Measurements from ENCODE around the gene MAST1. TPM values are rescaled to one million over a fixed set of nuclear protein-coding genes. Genes with fewer than 3 reads are reported as not detected.
"Not testable (repeated sequence)": the region's sequence is repeated elsewhere in the genome, so short reads cannot be mapped to it uniquely, and the experiment has no call there.

The MAST1 gene
- total RNA-seq, 1 experiment from 2014 or later = 28.9 TPM

DNA sequence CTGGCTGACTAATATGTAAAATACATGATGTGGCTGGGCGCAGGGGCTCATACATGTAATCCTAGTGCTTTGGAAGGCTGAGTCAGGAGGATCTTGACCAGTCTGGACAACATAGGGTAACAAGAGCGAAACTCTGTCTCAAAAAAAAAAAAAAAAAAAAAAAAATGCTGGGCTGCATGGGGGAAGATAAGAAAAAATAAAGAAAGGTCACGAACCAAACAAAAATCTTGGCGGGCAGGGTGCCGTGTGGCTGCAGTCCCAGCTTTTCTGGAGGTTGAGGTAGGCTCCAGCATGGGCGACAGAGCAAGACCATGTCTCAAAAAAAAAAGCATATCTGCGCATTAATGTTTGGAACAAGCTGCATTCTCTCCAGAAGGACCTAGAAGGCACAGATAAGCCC lies 23.2 kb upstream of the MAST1 start:
- Histone ChIP-seq H3K4me2 (ENCODE audit: low read length) (no peak overlapping the region), H4K20me1 (ENCODE audit: insufficient read depth) (no peaks in the 10 kb centered on the region), H3K27me3 (ENCODE audit: insufficient read depth, low read length) (no peaks in the 10 kb centered on the region), H3K36me3 (ENCODE audit: control insufficient read depth in 1 of 2, insufficient read depth in 2 of 2, low read length in 2 of 2) (peaks cover 2% of the 10 kb centered on the region in 2 experiments; a peak in 3 of 4 replicates), H3K79me2 (ENCODE audit: insufficient read depth, low read length) (no peaks in the 10 kb centered on the region), H3K9me3 (ENCODE audit: control insufficient read depth in 1 of 2, insufficient read depth in 1 of 2, low read depth in 1 of 2, low read length in 2 of 2) (no peaks in the 10 kb centered on the region), H2AFZ (ENCODE audit: low read depth, low read length, poor library complexity, severe bottlenecking) (no peak overlapping the region), H3K9ac (ENCODE audit: low read length) (no peak overlapping the region), H3K4me3 (replicated peaks in 1 of 2; ENCODE audit: low read depth in 1 of 2, low read length in 2 of 2) (no peak overlapping the region), H3K9me2 (ENCODE audit: insufficient read depth) (no peaks in the 10 kb centered on the region), H3K4me1 (ENCODE audit: control insufficient read depth in 1 of 2, insufficient read depth in 2 of 2, low read length in 2 of 2) (no peaks in the 10 kb centered on the region), H3K27ac (ENCODE audit: low read depth, low read length) (no peak overlapping the region)
- ChIA-PET RAD21 (ENCODE audit: low non-redundant PET in 1 of 2, low total read pairs in 2 of 2, uncharacterized antibody in 2 of 2, unreplicated experiment in 2 of 2) (no interaction called here), CTCF (no interaction called here), POLR2A (interaction anchor here (0.5 kb wide), 1 partner anchor 118 kb away, joined by 3 read pairs; no protein-coding TSS in a partner anchor)
- no TSS peak for BruUV-seq (replicated peaks)
- intact Hi-C loops (cut with micrococcal nuclease) = no loop called here
- DNase-seq (ENCODE audit: low read depth, low spot score) = no peak
- ATAC-seq = no peak
- TF ChIP-seq FOSL1 (IDR thresholded peaks at IDR 0.05; ENCODE audit: low read depth) = no peak
- no peak for TF ChIP-seq CTCF (IDR thresholded peaks at IDR 0.05 in 2 of 3, conservative IDR thresholded peaks at IDR 0.05 in 1 of 3; ENCODE audit: borderline replicate concordance in 1 of 3, insufficient read depth in 1 of 3, low read depth in 2 of 3, low read length in 2 of 3)
- TF ChIP-seq POLR2AphosphoS5 (IDR thresholded peaks at IDR 0.05; ENCODE audit: low read depth, low read length) = no peak
- no peak for TF ChIP-seq CEBPB (IDR thresholded peaks at IDR 0.05; ENCODE audit: low read depth)
- TF ChIP-seq SIN3A (IDR thresholded peaks at IDR 0.05; ENCODE audit: low read depth) = no peak
- no peak for TF ChIP-seq ZNF274 (IDR thresholded peaks at IDR 0.05; ENCODE audit: low read depth, low read length)
- TF ChIP-seq EZH2phosphoT487 (IDR thresholded peaks at IDR 0.05; ENCODE audit: borderline replicate concordance) = no peak
- TF ChIP-seq EZH2 (IDR thresholded peaks at IDR 0.05) = no peak
- TF ChIP-seq TCF7L2 (IDR thresholded peaks at IDR 0.05; ENCODE audit: borderline replicate concordance, extremely low read depth, insufficient read depth, insufficient read length) = no peak
- no peak for TF ChIP-seq JUND (IDR thresholded peaks at IDR 0.05)
- TF ChIP-seq EGR1 (IDR thresholded peaks at IDR 0.05; ENCODE audit: low read depth) = no peak
- TF ChIP-seq, protein P1, sequence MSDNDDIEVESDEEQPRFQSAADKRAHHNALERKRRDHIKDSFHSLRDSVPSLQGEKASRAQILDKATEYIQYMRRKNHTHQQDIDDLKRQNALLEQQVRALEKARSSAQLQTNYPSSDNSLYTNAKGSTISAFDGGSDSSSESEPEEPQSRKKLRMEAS (IDR thresholded peaks at IDR 0.05) = no peak

DNA sequence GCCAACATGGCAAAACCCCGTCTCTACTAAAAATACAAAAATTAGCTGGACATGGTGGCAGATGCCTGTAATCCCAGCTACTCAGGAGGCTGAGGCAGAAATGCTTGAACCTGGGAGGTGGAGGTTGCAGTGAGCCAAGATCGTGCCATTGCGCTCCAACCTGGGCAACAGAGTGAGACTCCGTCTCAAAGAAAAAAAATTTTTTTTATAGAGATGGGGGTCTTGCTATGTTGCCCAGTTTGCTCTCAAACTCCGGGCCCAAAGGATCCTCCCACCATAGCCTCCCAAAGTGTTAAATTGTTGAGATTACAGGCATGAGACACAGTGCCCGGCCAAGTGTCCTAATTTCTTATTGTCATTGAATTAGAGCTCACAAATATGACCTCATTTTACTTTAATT lies 21.1 kb upstream of the MAST1 start:
- H3K4me1 ChIP-seq (ENCODE audit: control insufficient read depth in 1 of 2, insufficient read depth in 2 of 2, low read length in 2 of 2); H4K20me1 ChIP-seq (ENCODE audit: insufficient read depth); POLR2A ChIA-PET; intact Hi-C loops (cut with micrococcal nuclease); H3K4me2 ChIP-seq (ENCODE audit: low read length); H3K79me2 ChIP-seq (ENCODE audit: insufficient read depth, low read length); H3K9ac ChIP-seq (ENCODE audit: low read length); DNase-seq (ENCODE audit: low read depth, low spot score); ATAC-seq; CTCF ChIA-PET; RAD21 ChIA-PET (ENCODE audit: low non-redundant PET in 1 of 2, low total read pairs in 2 of 2, uncharacterized antibody in 2 of 2, unreplicated experiment in 2 of 2); H3K27me3 ChIP-seq (ENCODE audit: insufficient read depth, low read length); H3K36me3 ChIP-seq (ENCODE audit: control insufficient read depth in 1 of 2, insufficient read depth in 2 of 2, low read length in 2 of 2); H3K9me3 ChIP-seq (ENCODE audit: control insufficient read depth in 1 of 2, insufficient read depth in 1 of 2, low read depth in 1 of 2, low read length in 2 of 2); BruUV-seq (replicated peaks); H3K9me2 ChIP-seq (ENCODE audit: insufficient read depth); H3K27ac ChIP-seq (ENCODE audit: low read depth, low read length); H3K4me3 ChIP-seq (replicated peaks in 1 of 2; ENCODE audit: low read depth in 1 of 2, low read length in 2 of 2); H2AFZ ChIP-seq (ENCODE audit: low read depth, low read length, poor library complexity, severe bottlenecking): not testable (repeated sequence)

- H3K4me1 ChIP-seq (ENCODE audit: control insufficient read depth in 1 of 2, insufficient read depth in 2 of 2, low read length in 2 of 2); DNase-seq (ENCODE audit: low read depth, low spot score); H4K20me1 ChIP-seq (ENCODE audit: insufficient read depth); H3K9me2 ChIP-seq (ENCODE audit: insufficient read depth); H3K27me3 ChIP-seq (ENCODE audit: insufficient read depth, low read length); RAD21 ChIA-PET (ENCODE audit: low non-redundant PET in 1 of 2, low total read pairs in 2 of 2, uncharacterized antibody in 2 of 2, unreplicated experiment in 2 of 2); H3K4me3 ChIP-seq (replicated peaks in 1 of 2; ENCODE audit: low read depth in 1 of 2, low read length in 2 of 2); H3K9ac ChIP-seq (ENCODE audit: low read length); H2AFZ ChIP-seq (ENCODE audit: low read depth, low read length, poor library complexity, severe bottlenecking); POLR2A ChIA-PET; H3K4me2 ChIP-seq (ENCODE audit: low read length); H3K79me2 ChIP-seq (ENCODE audit: insufficient read depth, low read length); H3K36me3 ChIP-seq (ENCODE audit: control insufficient read depth in 1 of 2, insufficient read depth in 2 of 2, low read length in 2 of 2); CTCF ChIA-PET; intact Hi-C loops (cut with micrococcal nuclease); H3K27ac ChIP-seq (ENCODE audit: low read depth, low read length); H3K9me3 ChIP-seq (ENCODE audit: control insufficient read depth in 1 of 2, insufficient read depth in 1 of 2, low read depth in 1 of 2, low read length in 2 of 2); BruUV-seq (replicated peaks); ATAC-seq: not testable (repeated sequence)
Measured at GRCh38 chr19:12817810-12818209, 20.5 kb upstream of the MAST1 start.
